GM12892 (cell line): ENCODE results near the gene KIF4A.

Experiments used
- POLR2A ChIP-seq: IDR thresholded peaks from 2 replicates; pipeline ENCODE4 v1.6.1; 2011; ENCODE audit warnings: low read depth, low read length, control low read depth
- POLR2AphosphoS5 ChIP-seq: IDR thresholded peaks from 2 replicates; pipeline ENCODE4 v1.6.1; 2011; ENCODE audit warnings: low read depth, low read length, control low read depth

DNA sequence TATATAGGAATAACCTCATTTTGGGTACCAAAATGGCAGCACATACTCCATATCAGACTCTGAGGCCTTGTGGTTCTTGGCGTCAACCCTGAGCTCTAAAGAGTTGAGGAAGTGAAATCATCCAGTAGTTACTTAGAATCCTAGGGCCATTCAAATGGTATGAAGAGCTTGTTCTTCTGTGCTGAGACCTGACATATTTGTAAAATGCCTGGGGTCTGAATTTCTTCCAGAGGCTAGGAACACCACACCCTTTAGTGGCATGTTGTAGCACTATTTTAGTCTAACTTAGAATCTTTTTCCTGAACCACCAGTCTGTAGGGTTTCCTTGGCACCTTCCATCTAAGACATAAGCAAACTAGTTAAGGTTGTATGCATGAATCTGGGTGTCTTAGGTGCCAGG is 115.1 kb downstream of the KIF4A start:
- TF ChIP-seq POLR2AphosphoS5 = no peak
- no peak for TF ChIP-seq POLR2A
